Coronary artery (tissue), 2 donors: ENCODE data around the gene MPP1.

Experiments
- DNase-seq: peaks from one replicate; pipeline ENCODE4 v3.0.0-alpha.2; 2017; ENCODE audit warnings: low spot score
- H3K27ac ChIP-seq, 2 donors: fragments of 200-600 bp; sonication (generic); one replicate each; pipeline ENCODE4 v1.5.1; 2016 to 2019
- H3K4me3 ChIP-seq: fragments of 200-600 bp; sonication (generic); 2 replicates; pipeline ENCODE4 v1.5.1; 2016; ENCODE audit warnings: mild to moderate bottlenecking, moderate library complexity
- TF ChIP-seq, protein P1 (sequence below): fragments of 200-600 bp; sonication (generic); IDR thresholded peaks from one replicate; pipeline ENCODE4 v1.5.1; 2019; ENCODE audit warnings: antibody characterized with exemption

Gene MPP1

DNA sequence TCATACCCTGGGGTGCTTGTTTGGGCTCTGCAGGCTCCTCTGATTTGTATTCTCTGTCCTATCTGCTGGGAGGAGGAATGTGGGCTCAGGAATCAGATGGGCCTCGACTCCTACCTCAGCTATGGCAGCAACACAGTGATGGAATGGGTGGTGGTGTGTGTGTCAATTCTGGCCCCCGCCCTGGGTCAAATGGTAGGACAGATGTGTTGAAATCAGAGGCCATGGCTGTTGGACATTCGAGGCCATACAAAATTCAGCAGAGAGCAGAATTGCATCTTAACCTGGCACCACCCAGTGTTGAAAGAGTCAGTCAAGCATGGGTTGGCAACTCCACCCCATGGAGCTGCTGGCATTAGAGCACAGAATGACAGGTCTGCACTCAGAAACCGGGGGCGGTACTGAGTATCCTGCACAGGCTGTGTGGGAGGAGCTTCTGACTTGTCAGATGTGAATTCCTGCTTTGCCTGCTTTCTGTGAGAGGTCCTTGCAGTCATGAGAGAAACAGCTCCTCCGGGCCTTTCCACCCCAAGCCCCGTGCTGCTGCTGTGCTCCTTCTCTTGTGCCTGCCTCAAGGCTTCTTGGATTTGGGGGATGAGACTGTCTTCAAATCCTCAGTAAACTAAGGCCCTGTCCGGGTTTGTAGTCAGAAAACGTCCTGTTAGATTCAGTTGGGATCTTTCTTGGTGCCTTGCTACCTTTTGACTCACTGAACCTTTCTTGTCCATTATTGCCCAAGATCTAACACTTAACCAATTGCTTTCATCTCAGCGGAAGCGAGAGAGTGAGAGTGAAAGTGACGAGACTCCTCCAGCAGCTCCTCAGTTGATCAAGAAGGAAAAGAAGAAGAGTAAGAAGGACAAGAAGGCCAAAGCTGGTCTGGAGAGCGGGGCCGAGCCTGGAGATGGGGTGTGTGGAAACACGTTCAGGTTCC, 29.6 kb downstream of the MPP1 start:
- TF ChIP-seq, protein P1, sequence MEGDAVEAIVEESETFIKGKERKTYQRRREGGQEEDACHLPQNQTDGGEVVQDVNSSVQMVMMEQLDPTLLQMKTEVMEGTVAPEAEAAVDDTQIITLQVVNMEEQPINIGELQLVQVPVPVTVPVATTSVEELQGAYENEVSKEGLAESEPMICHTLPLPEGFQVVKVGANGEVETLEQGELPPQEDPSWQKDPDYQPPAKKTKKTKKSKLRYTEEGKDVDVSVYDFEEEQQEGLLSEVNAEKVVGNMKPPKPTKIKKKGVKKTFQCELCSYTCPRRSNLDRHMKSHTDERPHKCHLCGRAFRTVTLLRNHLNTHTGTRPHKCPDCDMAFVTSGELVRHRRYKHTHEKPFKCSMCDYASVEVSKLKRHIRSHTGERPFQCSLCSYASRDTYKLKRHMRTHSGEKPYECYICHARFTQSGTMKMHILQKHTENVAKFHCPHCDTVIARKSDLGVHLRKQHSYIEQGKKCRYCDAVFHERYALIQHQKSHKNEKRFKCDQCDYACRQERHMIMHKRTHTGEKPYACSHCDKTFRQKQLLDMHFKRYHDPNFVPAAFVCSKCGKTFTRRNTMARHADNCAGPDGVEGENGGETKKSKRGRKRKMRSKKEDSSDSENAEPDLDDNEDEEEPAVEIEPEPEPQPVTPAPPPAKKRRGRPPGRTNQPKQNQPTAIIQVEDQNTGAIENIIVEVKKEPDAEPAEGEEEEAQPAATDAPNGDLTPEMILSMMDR, result no peak
- H3K4me3 ChIP-seq, result no peak overlapping the region
- no peak for DNase-seq
- no peak overlapping the region for H3K27ac ChIP-seq

GRCh38 chrX:154774622-154775021, 30.7 kb downstream of the MPP1 start:
- Histone ChIP-seq H3K4me3 (no peak overlapping the region), H3K27ac (no peak overlapping the region)
- DNase-seq, result no peak
- TF ChIP-seq, protein P1, result no peak

GRCh38 chrX:154762537-154763296, 42.6 kb downstream of the MPP1 start, which contains the start of gene DKC1:
TSS of gene DKC1 (plus strand) at chrX:154762864. CDS start at chrX:154762966, 102 bp downstream.
- DNase-seq, result peak; percentile 95
- TF ChIP-seq, protein P1, result no peak
- Histone ChIP-seq H3K4me3 (peak within 1 kb of the TSS; percentile 78), H3K27ac (peak within 1 kb of the TSS; percentile 23 to 72)

DNA sequence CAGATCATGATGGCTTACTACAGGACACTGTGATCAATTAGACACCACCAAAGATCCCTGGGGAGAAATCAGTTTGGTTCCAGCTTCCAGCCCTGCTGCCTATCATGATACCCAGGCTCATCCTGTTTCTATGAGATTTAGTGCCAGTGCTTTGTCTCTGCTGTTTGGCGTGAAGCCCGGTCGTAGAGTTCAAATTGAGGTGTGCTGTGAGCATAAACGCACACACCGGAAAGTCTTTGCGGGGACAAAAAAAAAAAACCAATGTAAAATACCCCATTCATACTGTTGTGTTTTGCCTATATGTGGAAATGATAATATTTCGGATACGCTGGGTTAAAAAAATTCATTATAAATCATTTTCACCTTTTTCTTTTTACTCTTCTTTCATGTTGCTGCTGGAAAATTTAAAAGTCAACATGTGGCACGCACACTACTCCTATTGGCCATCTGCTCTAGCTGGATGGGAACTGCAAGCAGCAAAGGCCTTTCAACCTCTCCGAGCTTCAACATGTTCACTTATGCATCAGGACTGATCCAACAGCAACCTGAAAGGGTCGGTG, 43.2 kb downstream of the MPP1 start:
- no peak for DNase-seq
- TF ChIP-seq, protein P1, result no peak
- Histone ChIP-seq H3K4me3 (peak overlapping the region; percentile 78), H3K27ac (peak overlapping the region; percentile 23 to 72)

- TF ChIP-seq, protein P1, result no peak
- DNase-seq, result no peak
- Histone ChIP-seq H3K4me3 (no peak overlapping the region), H3K27ac (no peak overlapping the region)
Measured at GRCh38 chrX:154758696-154759095, 46.6 kb downstream of the MPP1 start.

DNA sequence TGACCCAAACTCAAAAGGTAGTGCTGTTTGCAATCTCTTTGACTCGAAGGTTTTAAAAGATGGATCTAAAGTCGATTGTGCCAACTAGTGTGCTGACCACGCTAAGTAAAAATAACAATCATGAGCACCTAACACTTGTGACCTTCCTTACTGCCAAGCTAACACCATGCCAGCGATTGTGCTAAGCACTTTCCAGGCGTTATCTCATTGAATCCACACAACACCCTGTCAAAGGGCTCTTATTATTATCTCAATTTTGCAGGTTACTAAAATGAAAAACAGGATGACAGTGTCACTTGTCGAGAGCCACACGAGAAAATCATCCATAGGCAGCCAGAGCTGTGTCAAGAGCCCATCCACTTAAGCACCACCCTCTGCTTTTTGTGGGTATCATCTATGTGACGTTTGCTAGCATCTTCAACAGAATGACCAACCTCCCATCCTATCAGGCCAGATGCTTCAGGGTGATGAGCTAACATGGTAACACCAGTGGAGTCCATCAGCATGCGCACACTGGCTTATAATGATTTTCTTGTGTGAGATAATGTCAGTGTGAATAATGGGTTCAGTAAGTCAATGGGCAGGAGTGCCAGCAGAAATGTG, 53.5 kb downstream of the MPP1 start:
- Histone ChIP-seq H3K4me3 (peak overlapping the region; percentile 78), H3K27ac (peak overlapping the region in 1 of 2 donors; percentile 4)
- DNase-seq, result no peak
- TF ChIP-seq, protein P1, result no peak
